GM19043 (cell line): ENCODE measurements around the gene TRIM3.
A peak's percentile ranks its signal among the peaks of the same experiment; 100 is the strongest.
"Not testable (repeated sequence)": the region's sequence is repeated elsewhere in the genome, so short reads cannot be mapped to it uniquely, and the experiment has no call there.

Source experiments
- ATAC-seq: cut with Tn5 transposase; IDR thresholded peaks from one replicate; pipeline ENCODE4 v1.9.1; 2021; ENCODE audit warnings: low read depth; ENCODE audit not compliant: unreplicated experiment

The TRIM3 gene

GRCh38 chr11:6473451-6474412, at the start of gene TRIM3:
Gene TRIM3, minus strand, starts transcription at chr11:6473941. Its CDS starts 8,246 bp downstream, at chr11:6465695.
- peak; percentile 50 for ATAC-seq

- no peak for ATAC-seq
Measured at GRCh38 chr11:6523253-6523652, 49.5 kb upstream of the TRIM3 start.

GRCh38 chr11:6521946-6522345, 48.2 kb upstream of the TRIM3 start:
- ATAC-seq: not testable (repeated sequence)

GRCh38 chr11:6520265-6520664, 46.5 kb upstream of the TRIM3 start:
- no peak for ATAC-seq

GRCh38 chr11:6516865-6517264, 43.1 kb upstream of the TRIM3 start:
- no peak for ATAC-seq

GRCh38 chr11:6505577-6506240, 32.0 kb upstream of the TRIM3 start:
- no peak for ATAC-seq

GRCh38 chr11:6504166-6504565, 30.4 kb upstream of the TRIM3 start:
- ATAC-seq: no peak

- no peak for ATAC-seq
Measured at GRCh38 chr11:6502382-6502781, 28.6 kb upstream of the TRIM3 start.

GRCh38 chr11:6498544-6498943, 24.8 kb upstream of the TRIM3 start:
- ATAC-seq: no peak

- no peak for ATAC-seq
Measured at GRCh38 chr11:6498121-6498520, 24.4 kb upstream of the TRIM3 start.

GRCh38 chr11:6497069-6497839, 23.5 kb upstream of the TRIM3 start, which contains the start of gene DNHD1:
Gene DNHD1, plus strand, starts transcription at chr11:6497280. Its CDS starts 936 bp downstream, at chr11:6498216.
- ATAC-seq: no peak

GRCh38 chr11:6489306-6489705, 15.6 kb upstream of the TRIM3 start:
- ATAC-seq: no peak

GRCh38 chr11:6488821-6489220, 15.1 kb upstream of the TRIM3 start:
- ATAC-seq: no peak

GRCh38 chr11:6488342-6488741, 14.6 kb upstream of the TRIM3 start:
- ATAC-seq: no peak

GRCh38 chr11:6486938-6487337, 13.2 kb upstream of the TRIM3 start:
- no peak for ATAC-seq

- no peak for ATAC-seq
Measured at GRCh38 chr11:6486256-6486655, 12.5 kb upstream of the TRIM3 start.

- ATAC-seq: no peak
Measured at GRCh38 chr11:6485661-6486060, 11.9 kb upstream of the TRIM3 start.

- no peak for ATAC-seq
Measured at GRCh38 chr11:6483015-6483414, 9.3 kb upstream of the TRIM3 start.

- ATAC-seq: no peak
Measured at GRCh38 chr11:6482441-6482840, 8.7 kb upstream of the TRIM3 start.

GRCh38 chr11:6481924-6482275, 8.2 kb upstream of the TRIM3 start:
- ATAC-seq: no peak
